ENCODE measurements around the gene ANGPTL2. TPM values are rescaled to one million over a fixed set of nuclear protein-coding genes. Genes with fewer than 3 reads are reported as not detected.

ANGPTL2 gene
- total RNA-seq, 2 experiments from 2014 or later: not detected

DNA sequence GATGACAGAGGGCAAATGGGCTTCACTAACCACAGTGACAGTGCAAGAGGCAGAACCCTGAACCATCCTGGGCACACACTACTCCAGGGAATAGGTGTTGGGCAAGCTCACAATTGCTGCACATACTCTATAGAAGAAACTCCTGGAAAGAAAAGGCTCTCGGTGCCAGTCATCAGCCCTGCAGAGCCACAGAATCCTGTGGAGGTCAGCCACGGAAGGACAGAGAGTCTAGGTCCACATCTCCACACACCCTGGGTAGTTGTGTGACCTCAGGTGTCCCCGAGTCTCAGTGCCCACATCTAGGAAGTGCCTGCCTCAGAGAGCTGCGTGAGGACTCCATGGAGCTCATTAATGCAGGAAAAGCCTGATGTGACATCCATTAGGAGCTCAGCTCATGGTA lies 16.0 kb upstream of the ANGPTL2 start:
- POLR2A ChIA-PET: interaction anchor here (0.6 kb wide), 1 partner anchor 177 kb away, joined by 3 read pairs; no protein-coding TSS in a partner anchor
- no TSS peak for BruUV-seq (replicated peaks)

DNA sequence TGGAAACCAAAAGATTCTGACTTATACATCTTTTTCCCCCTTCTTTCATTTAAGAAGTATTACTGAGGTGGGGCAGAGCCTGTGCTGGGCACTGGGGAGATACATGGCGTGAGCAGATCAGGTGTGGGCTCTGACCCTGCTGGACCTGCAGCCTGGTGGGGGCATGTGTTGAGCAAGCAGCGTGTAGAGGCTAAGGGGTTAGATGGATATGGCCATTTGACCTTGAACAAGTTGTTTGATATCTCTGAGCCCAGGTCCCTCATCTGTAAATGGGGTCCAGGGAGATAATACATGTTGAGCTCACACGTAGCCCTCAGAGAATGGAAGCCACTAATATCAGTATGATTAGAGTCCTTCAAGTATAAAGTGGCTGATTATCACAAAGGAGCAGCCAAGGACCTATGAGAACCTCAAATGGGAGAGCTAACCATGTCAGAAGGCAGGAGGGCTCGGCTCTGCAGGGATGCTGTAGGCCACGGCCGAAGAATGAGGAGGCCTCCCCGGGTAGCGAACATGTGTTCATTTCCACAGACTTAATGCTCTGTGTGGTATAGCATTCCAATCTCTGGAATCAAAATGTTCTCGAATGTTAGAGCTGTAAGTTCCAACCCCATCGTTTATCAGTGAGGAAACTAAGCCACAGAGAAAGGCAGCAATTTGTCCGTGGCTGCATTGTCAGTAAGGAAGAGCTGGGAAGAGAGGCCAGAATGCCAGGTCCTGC lies 15.4 kb upstream of the ANGPTL2 start:
- Histone ChIP-seq H3K4me1 (ENCODE audit: insufficient read depth, low read length, poor library complexity, severe bottlenecking) (no peaks in the 10 kb centered on the region), H3K9me2 (ENCODE audit: insufficient read depth, low read length) (no peaks in the 10 kb centered on the region), H2AFZ (ENCODE audit: low read length) (no peak overlapping the region), H3K36me3 (ENCODE audit: insufficient read depth, low read length) (no peaks in the 10 kb centered on the region), H3K79me2 (ENCODE audit: insufficient read depth, low read depth, low read length) (no peaks in the 10 kb centered on the region), H3K27ac (ENCODE audit: low read depth, low read length, poor library complexity, severe bottlenecking) (no peak overlapping the region), H3K9me3 (ENCODE audit: low read length) (no peaks in the 10 kb centered on the region), H4K20me1 (ENCODE audit: insufficient read depth, low read length) (no peaks in the 10 kb centered on the region), H3K4me2 (ENCODE audit: low read length) (no peak overlapping the region), H3K4me3 (ENCODE audit: low read depth, low read length, poor library complexity, severe bottlenecking) (no peak overlapping the region)
- intact Hi-C loops (cut with micrococcal nuclease; ENCODE audit: unreplicated experiment): no loop called here
- no peak for DNase-seq (ENCODE audit: low spot score)
- TF ChIP-seq CTCF (conservative IDR thresholded peaks at IDR 0.05; ENCODE audit: low read length) (no peak), EZH2phosphoT487 (IDR thresholded peaks at IDR 0.05; ENCODE audit: borderline replicate concordance, low read depth, low read length) (no peak)
- ChIA-PET POLR2A (interaction anchor here (0.6 kb wide), 1 partner anchor 10 kb away, joined by 3 read pairs; no protein-coding TSS in a partner anchor), CTCF (ENCODE audit: unreplicated experiment) (no interaction called here)
- BruUV-seq (replicated peaks): no TSS peak

More for the DNA sequence above, 16.0 kb upstream of the ANGPTL2 start:
- Histone ChIP-seq H2AFZ (ENCODE audit: low read length) (no peak overlapping the region), H3K9me2 (ENCODE audit: insufficient read depth, low read length) (no peaks in the 10 kb centered on the region), H3K4me2 (ENCODE audit: low read length) (no peak overlapping the region), H3K9me3 (ENCODE audit: low read length) (no peaks in the 10 kb centered on the region), H3K4me1 (ENCODE audit: insufficient read depth, low read length, poor library complexity, severe bottlenecking) (no peaks in the 10 kb centered on the region), H3K4me3 (ENCODE audit: low read depth, low read length, poor library complexity, severe bottlenecking) (no peak overlapping the region), H3K27ac (ENCODE audit: low read depth, low read length, poor library complexity, severe bottlenecking) (no peak overlapping the region), H3K36me3 (ENCODE audit: insufficient read depth, low read length) (no peaks in the 10 kb centered on the region), H4K20me1 (ENCODE audit: insufficient read depth, low read length) (no peaks in the 10 kb centered on the region), H3K79me2 (ENCODE audit: insufficient read depth, low read depth, low read length) (no peaks in the 10 kb centered on the region)
- CTCF ChIA-PET (ENCODE audit: unreplicated experiment): no interaction called here
- intact Hi-C loops (cut with micrococcal nuclease; ENCODE audit: unreplicated experiment): no loop called here
- TF ChIP-seq CTCF (conservative IDR thresholded peaks at IDR 0.05; ENCODE audit: low read length): no peak
- TF ChIP-seq EZH2phosphoT487 (IDR thresholded peaks at IDR 0.05; ENCODE audit: borderline replicate concordance, low read depth, low read length): no peak
- no peak for DNase-seq (ENCODE audit: low spot score)

GRCh38 chr9:127136880-127137639 lies 14.6 kb upstream of the ANGPTL2 start:
- H3K9me3 ChIP-seq (ENCODE audit: low read length): no peaks in the 10 kb centered on the region
- H3K4me3 ChIP-seq (ENCODE audit: low read depth, low read length, poor library complexity, severe bottlenecking): no peak overlapping the region
- intact Hi-C loops (cut with micrococcal nuclease; ENCODE audit: unreplicated experiment): no loop called here
- no peak for DNase-seq (ENCODE audit: low spot score)
- no peaks in the 10 kb centered on the region for H3K36me3 ChIP-seq (ENCODE audit: insufficient read depth, low read length)
- no peaks in the 10 kb centered on the region for H4K20me1 ChIP-seq (ENCODE audit: insufficient read depth, low read length)
- H2AFZ ChIP-seq (ENCODE audit: low read length): no peak overlapping the region
- CTCF ChIA-PET (ENCODE audit: unreplicated experiment): no interaction called here
- no peaks in the 10 kb centered on the region for H3K9me2 ChIP-seq (ENCODE audit: insufficient read depth, low read length)
- no peak for TF ChIP-seq CTCF (conservative IDR thresholded peaks at IDR 0.05; ENCODE audit: low read length)
- H3K4me1 ChIP-seq (ENCODE audit: insufficient read depth, low read length, poor library complexity, severe bottlenecking): no peaks in the 10 kb centered on the region
- POLR2A ChIA-PET: no interaction called here
- H3K79me2 ChIP-seq (ENCODE audit: insufficient read depth, low read depth, low read length): no peaks in the 10 kb centered on the region
- no peak overlapping the region for H3K4me2 ChIP-seq (ENCODE audit: low read length)
- H3K27ac ChIP-seq (ENCODE audit: low read depth, low read length, poor library complexity, severe bottlenecking): no peak overlapping the region
- no TSS peak for BruUV-seq (replicated peaks)
